ENCODE results near the gene LENG1.
"Not testable (repeated sequence)": the region's sequence is repeated elsewhere in the genome, so short reads cannot be mapped to it uniquely, and the experiment has no call there.

Gene LENG1

DNA sequence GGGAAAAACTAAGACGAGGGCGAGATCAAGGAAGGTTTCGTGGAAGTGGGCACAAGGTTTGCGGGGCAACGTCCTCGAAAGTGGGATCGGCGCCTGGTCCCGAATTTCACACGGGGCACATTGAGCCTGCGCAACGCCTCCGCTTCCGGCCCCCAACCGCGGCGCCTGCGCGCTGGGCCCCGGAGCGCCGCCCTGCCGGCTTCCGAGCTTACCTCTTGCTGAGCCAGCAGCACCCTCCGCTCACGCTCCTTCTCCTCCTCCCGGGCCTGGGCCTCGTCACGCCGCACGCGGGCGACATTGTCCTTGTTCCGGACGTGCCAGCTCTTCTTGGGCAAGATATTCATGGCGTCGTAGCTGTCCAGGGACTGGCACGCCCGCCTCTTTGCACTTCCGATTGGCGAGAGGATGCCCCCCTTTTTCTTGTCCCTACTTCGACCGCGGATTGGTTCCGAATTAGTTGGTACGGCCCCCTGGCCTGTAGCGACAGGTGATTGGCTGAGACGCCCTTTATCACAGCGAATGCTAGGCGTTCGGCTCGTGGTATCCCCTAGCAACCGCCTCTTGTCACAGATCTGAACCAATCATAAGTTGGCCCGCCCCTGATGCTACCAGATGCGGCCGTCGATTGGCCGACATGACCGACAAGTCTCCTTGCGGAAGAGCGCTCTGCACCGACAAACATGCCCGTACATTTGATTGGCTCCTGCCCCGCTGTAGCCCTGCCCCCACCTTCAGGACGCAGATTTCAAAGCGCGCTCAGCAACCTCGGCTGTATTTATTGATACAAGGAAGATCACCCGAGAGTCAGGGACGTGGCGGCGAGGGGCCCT, at the start of gene LENG1:
TSS of gene LENG1 (minus strand) at position 370 of the 830 bp plus-strand sequence. CDS start at position 344, 26 bp downstream.
- peak; percentile 100 for DNase-seq

DNA sequence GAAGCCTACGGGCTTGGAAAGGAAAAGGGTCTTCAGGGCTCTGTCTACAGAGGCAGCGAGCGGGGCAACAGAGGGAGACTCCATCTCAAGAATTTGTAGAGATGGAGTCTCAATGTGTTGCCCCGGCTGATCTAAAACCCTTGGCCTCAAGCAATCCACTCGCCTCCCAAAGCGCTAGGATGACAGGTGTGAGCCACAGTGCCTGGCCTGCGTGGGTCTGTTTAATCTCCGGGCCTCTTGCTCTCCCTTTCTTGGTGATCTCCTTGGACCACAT, 49.2 kb upstream of the LENG1 start:
- DNase-seq = no peak

DNA sequence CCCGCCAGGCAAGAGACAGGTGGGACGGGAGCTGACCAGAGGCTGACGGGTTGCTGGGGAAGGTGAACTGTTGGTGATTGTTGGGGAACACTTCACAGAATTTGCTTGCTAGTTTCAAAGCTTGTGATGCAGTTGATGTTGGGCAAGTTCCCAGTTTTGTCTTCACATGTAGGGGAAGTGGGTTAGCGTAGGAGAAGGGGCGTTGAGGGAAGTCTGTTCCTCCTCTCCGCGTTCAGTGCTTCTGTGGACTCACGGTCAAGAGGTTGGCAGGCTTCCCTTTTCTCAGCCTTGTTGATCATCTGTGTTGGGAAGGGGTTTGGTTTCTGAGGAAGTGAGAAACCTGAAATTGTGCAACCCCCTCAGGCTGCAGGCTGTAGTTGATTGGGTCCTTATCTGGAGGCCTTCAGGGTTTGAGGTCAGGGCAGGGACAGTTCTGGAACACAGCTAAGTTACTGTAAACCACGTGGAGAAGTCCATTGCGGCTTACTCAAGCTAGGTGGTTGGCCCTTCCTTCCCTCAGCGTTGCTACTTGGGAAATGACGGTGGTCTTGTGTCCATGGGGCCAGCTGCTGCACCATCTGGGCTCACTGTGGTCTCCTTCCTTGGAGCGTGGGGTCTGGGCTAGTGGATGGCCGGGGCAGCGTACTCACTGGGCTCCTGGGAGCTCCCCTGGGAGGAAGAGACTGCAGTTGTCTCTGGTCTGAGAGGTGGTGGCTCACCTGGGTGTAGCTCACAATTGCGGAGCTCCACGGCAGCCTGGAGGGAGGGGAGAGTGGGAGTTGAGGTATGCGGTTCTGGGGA, 48.7 kb upstream of the LENG1 start:
- DNase-seq = no peak

DNA sequence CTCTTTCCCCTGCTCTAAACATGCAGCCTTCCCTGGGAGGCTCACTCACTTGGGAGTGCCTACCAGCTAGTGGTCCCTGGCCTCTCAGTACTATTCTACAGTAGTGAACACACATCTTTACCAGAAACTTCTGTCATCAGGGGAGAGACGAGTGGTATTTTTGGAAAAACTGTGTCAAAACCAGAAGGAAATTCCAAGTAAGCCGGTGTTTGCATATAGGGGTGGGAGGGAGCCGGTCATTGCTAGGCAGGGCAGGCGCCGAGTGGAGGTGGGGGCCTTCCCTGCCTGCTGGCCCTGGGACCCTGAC, 48.1 kb upstream of the LENG1 start:
- DNase-seq = no peak

DNA sequence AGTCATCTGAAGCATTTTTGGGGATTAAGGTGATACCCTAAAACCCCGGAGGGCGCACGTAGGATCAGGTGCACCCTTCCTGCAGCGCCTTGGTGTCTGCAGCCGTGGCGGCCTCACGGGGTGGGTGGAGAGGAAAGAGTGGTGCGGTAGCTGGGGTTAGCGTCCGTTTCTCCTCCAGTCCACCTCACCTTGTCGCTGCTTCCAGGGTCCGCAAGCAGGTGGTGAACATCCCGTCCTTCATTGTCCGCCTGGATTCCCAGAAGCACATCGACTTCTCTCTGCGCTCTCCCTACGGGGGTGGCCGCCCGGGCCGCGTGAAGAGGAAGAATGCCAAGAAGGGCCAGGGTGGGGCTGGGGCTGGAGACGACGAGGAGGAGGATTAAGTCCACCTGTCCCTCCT, 47.7 kb upstream of the LENG1 start:
- DNase-seq = not testable (repeated sequence)

DNA sequence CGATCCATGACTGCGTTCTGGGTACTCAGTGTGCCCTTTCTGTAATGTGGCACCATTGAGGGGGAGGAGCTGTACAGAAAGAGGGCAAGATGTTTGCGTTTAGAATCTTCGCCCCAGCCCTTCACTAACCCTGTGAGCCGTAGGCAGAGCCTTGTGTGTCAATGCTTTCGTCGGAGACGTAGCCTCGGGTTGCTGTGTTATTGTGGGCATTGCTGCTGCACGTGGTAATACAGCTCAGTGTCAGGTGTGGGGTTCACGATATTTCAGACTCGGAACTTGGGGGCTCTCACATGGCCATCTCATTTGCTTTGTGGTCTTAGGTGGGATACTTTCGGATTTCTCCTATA, 47.3 kb upstream of the LENG1 start:
- no peak for DNase-seq

DNA sequence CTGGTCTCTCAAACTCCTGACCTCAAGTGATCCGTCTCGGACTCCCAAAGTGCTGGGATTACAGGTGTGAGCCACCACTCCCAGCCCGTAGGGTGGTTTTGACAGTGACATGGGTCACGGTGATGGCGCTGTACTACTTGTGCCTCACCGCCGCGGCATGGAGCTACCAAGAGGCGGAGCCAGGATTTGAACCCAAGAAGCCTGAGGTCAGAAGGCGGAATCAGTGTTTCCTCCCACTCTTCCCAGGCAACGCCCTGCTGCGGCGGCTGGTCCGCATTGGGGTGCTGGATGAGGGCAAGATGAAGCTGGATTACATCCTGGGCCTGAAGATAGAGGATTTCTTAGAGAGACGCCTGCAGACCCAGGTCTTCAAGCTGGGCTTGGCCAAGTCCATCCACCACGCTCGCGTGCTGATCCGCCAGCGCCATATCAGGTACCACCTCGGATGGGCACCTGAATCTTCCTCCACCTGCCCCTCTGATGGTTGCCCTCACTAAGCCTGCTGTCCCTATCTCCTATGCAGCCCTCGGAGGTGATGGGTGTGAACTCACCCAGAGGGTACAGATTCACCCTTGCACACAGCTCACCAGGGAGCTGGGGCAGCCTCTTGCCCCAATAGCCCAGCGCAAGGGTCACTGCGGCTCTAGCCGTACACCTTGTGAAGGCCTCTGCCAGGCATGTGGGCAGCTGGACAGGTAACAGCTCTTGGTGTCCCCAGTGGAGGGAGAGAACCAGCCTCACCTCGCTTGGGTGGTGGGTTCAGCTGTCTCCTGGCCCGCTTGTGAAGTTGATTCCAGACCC, 46.7 kb upstream of the LENG1 start:
- no peak for DNase-seq

DNA sequence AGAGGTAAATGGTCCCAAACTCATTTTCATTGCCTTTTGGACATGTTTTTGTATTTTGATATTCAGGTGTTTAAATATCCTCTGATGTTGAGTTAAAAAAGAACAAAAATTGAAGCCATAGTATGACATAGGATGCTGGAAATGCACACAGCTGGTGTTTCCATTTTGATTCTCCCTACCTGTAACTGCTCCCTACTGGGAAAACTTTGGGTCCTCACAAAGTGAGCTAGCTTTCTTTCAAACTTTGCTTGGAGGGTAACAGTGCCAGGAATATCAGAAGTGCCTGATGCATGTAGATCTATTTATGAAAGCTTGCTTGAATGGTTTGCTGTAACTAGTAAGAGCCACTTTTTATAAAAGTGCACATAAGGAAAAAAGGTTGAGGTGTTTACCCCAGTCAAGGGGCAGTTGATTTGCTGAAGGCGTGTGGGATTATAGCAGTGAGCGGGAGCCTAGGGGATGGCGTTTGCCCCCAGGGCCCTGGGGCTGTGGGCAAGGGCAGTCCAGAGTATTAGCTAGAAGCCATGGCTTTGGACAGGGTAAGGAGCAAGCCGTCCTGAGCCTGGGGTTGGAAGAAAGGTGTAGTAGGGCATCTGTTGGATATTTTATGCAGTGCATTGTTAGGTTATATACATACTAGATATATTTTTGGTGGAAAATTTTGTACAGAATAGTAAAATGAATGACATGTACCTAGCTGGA, 45.4 kb upstream of the LENG1 start:
- no peak for DNase-seq

DNA sequence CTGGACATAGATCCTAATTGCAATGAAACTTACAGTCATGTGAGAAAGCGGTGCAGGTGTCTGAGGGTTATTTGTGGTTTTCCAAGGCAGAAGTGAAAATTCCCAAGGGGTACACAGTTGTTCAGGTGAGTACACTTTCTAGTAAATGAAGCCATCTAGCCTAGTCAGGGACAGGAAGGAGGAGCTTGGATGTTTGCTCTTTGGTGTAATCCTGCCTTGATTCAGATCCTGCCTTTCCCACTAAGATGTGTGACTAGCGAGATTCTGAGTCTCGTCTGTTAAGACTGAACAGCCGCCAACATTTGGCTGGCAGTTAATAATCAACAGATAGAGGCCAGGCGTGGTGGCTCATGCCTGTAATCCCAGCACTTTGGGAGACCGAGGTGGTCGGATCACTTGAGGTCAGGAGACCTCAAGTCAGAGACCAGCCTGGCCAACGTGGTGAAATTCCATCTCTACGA, 43.7 kb upstream of the LENG1 start:
- DNase-seq = no peak

DNA sequence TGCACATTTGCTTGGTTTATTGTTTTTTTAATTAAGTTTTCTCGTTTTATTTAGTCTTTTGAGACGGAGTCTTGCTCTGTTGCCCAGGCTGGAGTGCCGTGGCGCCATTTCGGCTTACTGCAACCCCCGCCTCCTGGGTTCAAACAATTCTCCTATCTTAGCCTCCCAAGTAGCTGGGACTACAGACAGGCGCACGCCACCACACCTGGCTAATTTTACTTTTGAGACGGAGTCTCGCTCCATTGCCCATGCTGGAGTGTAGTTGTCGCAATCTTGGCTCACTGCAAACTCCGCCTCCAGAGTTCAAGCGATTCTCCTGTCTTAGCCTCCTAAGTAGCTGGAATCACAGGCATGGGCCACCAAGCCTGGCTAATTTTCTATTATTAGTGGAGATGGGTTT, 42.5 kb upstream of the LENG1 start:
- DNase-seq = no peak

DNA sequence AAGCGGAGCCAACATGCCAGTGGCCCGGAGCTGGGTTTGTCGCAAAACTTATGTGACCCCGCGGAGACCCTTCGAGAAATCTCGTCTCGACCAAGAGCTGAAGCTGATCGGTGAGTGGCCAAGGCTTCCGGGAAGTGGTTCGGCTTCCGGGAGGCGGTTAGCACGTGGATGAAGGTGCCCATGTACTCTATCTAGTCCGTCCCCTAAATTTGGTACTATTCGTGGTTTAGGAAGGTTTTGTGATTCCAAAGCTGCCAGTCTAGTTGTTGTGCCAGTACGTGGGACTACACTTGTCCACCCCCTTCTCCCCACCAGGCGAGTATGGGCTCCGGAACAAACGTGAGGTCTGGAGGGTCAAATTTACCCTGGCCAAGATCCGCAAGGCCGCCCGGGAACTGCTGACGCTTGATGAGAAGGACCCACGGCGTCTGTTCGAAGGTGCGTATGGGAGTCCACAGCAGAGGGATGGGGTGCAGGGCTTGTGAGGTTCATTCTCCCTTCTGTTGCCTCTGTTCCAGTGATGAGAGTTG, 41.7 kb upstream of the LENG1 start:
- no peak for DNase-seq

DNA sequence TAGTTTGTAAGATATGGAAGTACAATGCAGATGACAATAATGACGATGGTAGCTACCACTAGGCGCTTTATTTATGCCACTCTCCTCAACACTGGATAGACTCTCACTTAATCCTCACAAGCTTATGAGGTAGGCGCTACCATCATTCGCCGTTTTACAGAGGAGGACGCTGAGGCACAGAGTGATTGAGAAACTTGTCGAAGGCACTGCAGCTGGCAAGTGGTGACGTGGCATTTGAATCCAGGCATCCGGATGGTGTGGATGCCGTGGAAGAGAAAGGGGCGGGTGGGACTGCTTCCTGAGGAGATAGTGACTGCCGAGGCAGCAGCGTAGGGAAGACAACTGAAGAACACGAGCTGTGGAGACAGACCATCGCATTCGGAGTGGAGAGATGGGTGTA, 39.9 kb upstream of the LENG1 start:
- no peak for DNase-seq

DNA sequence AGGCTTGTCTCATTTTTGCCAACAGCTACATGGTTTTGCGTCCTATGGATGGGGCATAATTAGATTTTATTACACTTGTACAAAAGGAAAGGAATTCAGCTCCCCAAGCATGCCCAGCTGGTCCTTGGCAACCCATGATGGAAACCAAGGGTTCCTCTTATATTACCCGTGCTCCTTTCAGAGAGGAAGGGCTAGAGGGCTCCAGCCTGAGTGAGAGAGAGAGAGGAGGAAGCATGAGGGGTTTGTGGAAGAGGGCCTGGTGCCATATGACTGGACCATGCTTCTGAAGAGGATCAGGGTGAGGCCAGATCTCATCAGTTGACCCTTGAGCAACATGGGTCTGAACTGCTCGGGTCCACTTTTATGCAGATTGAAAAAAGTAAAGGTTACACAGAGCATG, 37.6 kb upstream of the LENG1 start:
- DNase-seq = no peak

DNA sequence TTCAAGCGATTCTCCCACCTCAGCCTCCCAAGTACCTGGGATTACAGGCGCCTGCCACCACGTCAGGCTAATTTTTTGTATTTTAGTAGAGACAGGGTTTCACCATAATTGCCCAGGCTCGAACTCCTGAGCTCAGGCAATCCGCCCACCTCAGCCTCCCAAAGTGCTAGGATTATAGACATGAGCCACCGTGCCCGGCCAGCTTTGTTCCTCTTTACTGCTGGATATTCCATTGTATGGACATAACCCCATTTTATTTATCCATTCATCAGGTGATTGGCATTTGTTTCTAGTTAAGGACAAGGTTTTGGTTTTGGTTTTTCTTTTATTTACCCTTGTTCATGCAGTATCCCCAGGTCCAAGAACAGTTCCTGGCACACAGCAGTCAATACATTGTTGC, 37.0 kb upstream of the LENG1 start:
- DNase-seq = no peak

DNA sequence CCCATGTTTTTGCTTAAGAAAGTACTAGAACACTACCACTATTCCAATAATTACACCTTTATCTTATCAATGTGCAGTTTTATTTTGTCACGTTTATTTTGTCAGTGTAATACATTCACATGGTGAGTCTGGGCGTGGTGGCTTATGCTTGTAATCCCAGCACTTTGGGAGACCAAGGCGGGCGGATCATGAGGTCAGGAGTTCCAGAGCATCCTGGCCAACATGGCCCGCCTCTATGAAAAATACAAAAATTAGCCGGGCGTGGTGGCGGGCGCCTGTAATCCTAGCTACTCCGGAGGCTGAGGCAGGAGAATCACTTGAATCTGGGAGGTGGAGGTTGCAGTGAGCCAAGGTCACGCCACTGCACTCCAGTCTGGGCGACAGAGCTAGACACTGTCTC, 34.9 kb upstream of the LENG1 start:
- not testable (repeated sequence) for DNase-seq

DNA sequence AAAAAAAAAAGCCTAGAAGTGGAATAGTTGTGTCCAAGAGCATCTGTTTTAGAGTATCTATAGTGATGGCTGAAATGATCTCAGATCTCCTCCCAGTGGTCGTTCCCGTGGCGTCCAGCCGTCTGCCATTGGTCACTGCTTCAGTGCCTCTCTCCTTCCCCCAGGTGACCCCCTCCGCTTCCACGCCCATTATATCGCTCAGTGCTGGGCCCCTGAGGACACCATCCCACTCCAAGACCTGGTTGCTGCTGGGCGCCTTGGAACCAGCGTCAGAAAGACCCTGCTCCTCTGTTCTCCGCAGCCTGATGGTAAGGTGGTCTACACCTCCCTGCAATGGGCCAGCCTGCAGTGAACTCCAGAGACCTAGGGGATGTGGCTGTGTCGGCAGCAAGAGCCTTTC, 33.5 kb upstream of the LENG1 start:
- no peak for DNase-seq

DNA sequence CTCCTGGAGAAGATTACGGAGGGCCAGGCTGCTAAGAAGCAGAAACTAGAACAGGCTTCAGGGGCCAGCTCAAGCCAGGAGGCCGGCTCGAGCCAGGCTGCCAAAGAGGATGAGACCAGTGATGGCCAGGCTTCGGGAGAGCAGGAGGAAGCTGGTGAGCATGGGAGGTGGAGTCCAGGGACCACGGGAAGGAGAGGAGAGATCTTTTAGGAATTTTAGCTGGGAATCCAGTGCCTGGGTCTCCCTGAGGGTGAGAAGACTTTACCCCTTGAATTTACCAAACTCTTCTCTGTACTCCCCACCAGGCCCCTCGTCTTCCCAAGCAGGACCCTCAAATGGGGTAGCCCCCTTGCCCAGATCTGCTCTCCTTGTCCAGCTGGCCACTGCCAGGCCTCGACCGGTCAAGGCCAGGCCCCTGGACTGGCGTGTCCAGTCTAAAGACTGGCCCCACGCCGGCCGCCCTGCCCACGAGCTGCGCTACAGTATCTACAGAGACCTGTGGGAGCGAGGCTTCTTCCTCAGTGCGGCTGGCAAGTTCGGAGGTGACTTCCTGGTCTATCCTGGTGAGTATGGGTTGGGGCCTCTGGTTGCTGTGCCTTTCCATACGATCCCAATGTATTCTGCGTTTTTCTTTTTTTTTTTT, 32.4 kb upstream of the LENG1 start:
- peak; percentile 50 to 62 for DNase-seq

DNA sequence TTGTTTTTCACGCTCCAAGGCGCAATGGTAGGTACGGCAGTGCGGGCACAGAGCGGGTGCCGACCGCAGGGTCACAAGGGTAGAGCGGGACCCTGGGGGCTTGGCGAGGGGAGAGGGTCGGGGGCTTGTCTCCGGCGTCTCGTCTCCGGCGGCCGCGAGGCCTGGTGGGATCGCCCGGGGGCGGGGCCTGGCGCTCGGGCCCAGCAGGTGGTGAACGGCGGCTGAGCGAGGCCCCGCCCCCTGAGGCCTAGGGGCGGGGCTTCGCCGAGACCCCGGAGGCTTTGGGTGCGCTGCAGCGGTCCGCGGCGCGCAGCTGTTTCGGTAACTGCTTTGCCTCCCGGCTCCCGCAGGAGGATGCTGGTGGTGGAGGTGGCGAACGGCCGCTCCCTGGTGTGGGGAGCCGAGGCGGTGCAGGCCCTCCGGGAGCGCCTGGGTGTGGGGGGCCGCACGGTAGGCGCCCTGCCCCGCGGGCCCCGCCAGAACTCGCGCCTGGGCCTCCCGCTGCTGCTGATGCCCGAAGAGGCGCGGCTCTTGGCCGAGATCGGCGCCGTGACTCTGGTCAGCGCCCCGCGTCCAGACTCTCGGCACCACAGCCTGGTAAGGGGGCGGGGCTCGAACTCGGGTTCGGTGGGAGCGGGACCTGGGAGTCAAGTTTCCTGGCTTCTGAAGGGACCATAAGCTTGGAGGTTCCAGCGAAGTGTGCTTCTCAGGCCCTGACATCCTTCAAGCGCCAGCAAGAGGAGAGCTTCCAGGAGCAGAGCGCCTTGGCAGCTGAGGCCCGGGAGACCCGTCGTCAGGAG, 31.7 kb upstream of the LENG1 start, which contains the start of gene TSEN34:
TSS of gene TSEN34 (plus strand) at position 298 of the 800 bp plus-strand sequence. CDS start at position 355, 57 bp downstream.
- DNase-seq = peak; percentile 95 to 99

DNA sequence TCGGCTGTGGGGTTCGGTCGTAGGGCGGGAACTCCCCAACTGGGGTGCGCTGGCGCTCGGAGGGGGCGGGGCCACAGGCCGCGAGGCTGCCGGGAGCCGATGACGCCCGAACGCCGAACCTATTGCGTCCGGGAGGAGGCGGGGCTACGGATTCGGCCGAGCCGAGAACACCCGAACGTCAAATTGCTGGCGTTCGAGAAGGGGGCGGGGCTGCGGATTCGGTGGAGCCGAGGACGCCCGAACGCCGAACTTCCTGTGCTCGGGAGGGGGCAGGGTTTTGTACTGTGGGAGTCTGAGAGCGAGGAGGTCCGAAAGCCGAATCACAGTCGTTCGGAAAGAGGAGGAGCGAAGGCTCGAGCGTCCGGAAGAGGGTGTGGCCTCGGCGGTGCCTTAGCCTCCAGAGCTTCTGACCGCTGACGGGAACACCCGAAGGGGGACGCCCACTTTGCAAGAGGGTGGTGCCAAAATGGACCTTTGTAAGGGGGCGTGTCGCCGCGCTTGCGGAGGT, 31.0 kb upstream of the LENG1 start:
- peak; percentile 99 to 100 for DNase-seq

DNA sequence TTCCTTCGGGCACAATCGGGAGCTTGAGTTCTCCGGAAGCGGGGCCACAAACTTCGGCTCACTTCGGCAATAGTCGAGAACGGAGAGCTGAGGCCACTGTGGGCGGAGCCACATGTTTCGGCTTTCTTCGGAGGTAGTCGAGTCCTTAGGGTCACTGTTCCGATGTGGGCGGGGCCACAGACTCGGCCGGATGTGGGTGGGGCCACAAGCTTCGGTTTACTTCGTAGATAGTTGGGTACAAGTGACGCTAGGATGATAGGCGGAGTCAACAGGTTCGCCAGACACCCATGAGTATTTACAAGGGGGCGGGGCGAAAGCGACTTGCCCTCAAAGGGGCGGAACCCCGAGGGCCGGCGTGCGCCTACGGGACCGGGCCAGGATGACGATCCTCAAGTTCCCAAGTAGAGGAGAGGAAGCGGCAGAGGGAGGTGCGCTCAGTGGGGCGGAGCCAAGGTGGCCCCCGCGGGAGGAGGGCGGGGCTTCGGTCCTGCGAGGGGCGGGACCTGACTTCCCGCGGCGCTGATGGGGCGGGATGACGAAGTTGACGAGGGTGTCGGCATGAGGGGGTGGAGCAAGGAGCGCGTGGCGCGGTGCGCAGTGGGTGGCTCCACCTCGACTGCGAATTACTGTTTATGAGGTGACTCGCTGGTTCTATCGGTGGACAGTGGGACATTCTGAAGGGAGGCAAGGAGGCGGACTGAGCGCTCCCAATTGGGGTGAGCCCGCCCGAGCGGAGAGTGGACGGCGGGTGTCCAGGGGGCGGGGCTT, 30.4 kb upstream of the LENG1 start:
- DNase-seq = peak; percentile 100

Data from NCI-H526 (cell line).